GM19328 (cell line): Measurements from ENCODE around the gene AMPH.

ENCODE experiments used
- ATAC-seq: cut with Tn5 transposase; IDR thresholded peaks from one replicate; pipeline ENCODE4 v1.9.1; 2021; ENCODE audit warnings: mild to moderate bottlenecking, moderate library complexity; ENCODE audit not compliant: unreplicated experiment

The AMPH gene

GRCh38 chr7:38545977-38546376 lies 85.2 kb downstream of the AMPH start:
- no peak for ATAC-seq

- no peak for ATAC-seq
These were observed 89.0 kb downstream of the AMPH start for GRCh38 chr7:38542156-38542555.

GRCh38 chr7:38541440-38541839 lies 89.7 kb downstream of the AMPH start:
- no peak for ATAC-seq

GRCh38 chr7:38539477-38540081 lies 91.6 kb downstream of the AMPH start:
- no peak for ATAC-seq

- ATAC-seq: no peak
These were observed 96.1 kb downstream of the AMPH start for GRCh38 chr7:38535073-38535472.

- no peak for ATAC-seq
These were observed 105.3 kb downstream of the AMPH start for GRCh38 chr7:38525857-38526256.

- ATAC-seq: no peak
These were observed 106.4 kb downstream of the AMPH start for GRCh38 chr7:38524786-38525185.

GRCh38 chr7:38520741-38521140 lies 110.4 kb downstream of the AMPH start:
- no peak for ATAC-seq

GRCh38 chr7:38518541-38518940 lies 112.6 kb downstream of the AMPH start:
- ATAC-seq: no peak

- no peak for ATAC-seq
These were observed 118.5 kb downstream of the AMPH start for GRCh38 chr7:38512704-38513103.

- ATAC-seq: no peak
These were observed 118.9 kb downstream of the AMPH start for GRCh38 chr7:38512291-38512690.

- no peak for ATAC-seq
These were observed 123.8 kb downstream of the AMPH start for GRCh38 chr7:38507384-38507783.

GRCh38 chr7:38506756-38507155 lies 124.4 kb downstream of the AMPH start:
- no peak for ATAC-seq

- no peak for ATAC-seq
These were observed 125.2 kb downstream of the AMPH start for GRCh38 chr7:38506004-38506403.

GRCh38 chr7:38504684-38505083 lies 126.5 kb downstream of the AMPH start:
- ATAC-seq: no peak

- no peak for ATAC-seq
These were observed 128.3 kb downstream of the AMPH start for GRCh38 chr7:38502848-38503247.

GRCh38 chr7:38502289-38502688 lies 128.9 kb downstream of the AMPH start:
- no peak for ATAC-seq

- no peak for ATAC-seq
These were observed 139.2 kb downstream of the AMPH start for GRCh38 chr7:38492010-38492409.

GRCh38 chr7:38482521-38482920 lies 148.7 kb downstream of the AMPH start:
- ATAC-seq: no peak

- no peak for ATAC-seq
These were observed 149.8 kb downstream of the AMPH start for GRCh38 chr7:38481401-38481800.

- no peak for ATAC-seq
These were observed 152.8 kb downstream of the AMPH start for GRCh38 chr7:38478404-38478803.

GRCh38 chr7:38477333-38477732 lies 153.8 kb downstream of the AMPH start:
- no peak for ATAC-seq

- no peak for ATAC-seq
These were observed 154.4 kb downstream of the AMPH start for GRCh38 chr7:38476764-38477163.
